Kidney (tissue), 14 donors: ENCODE measurements around the gene CCBE1. TPM values are rescaled to one million over a fixed set of nuclear protein-coding genes. Genes with fewer than 3 reads are reported as not detected.

ENCODE experiments used
- DNase-seq, 5 donors: peaks; one replicate each; pipeline ENCODE4 v3.0.0-alpha.2; 2013 to 2020
- FAIRE-seq: peaks from 2 replicates; lab custom pipeline; 2012; peaks lifted over from hg19 to GRCh38; lab: Jason Lieb, UNC
- H3K27ac ChIP-seq, 2 donors: one replicate each; pipeline ENCODE4 v1.7.0; 2013; ENCODE audit warnings: low read depth in 2 of 2, low read length in 2 of 2, inconsistent platforms in 1 of 2
- H3K27me3 ChIP-seq: one replicate; pipeline ENCODE4 v1.7.1; 2013; ENCODE audit warnings: low read length, inconsistent platforms; ENCODE audit not compliant: control insufficient read depth, insufficient read depth
- H3K36me3 ChIP-seq, 3 donors: one replicate each; pipeline versions ENCODE4 v1.7.0 to v1.7.1; 2013; ENCODE audit warnings: low read length in 3 of 3, control low read depth in 1 of 3, inconsistent platforms in 1 of 3; ENCODE audit not compliant: insufficient read depth in 3 of 3, control insufficient read depth in 2 of 3
- H3K4me1 ChIP-seq, 3 donors: one replicate each; pipeline versions ENCODE4 v1.7.0 to v1.7.1; 2013; ENCODE audit warnings: low read length in 3 of 3, inconsistent platforms in 1 of 3, low read depth in 1 of 3; ENCODE audit not compliant: control insufficient read depth in 2 of 3, insufficient read depth in 2 of 3
- H3K4me3 ChIP-seq, 3 donors: one replicate each; pipeline versions ENCODE4 v1.7.0 to v1.8.1; 2013; ENCODE audit warnings: low read length in 3 of 3, control low read depth in 1 of 3, inconsistent platforms in 1 of 3
- H3K9ac ChIP-seq, 3 donors: one replicate each; pipeline versions ENCODE4 v1.7.0 to v1.7.1; 2013; ENCODE audit warnings: low read length in 3 of 3, control low read depth in 1 of 3, inconsistent platforms in 1 of 3
- H3K9me3 ChIP-seq, 3 donors: one replicate each; pipeline versions ENCODE4 v1.7.0 to v1.7.1; 2013; ENCODE audit warnings: low read length in 3 of 3, control low read depth in 1 of 3, inconsistent platforms in 1 of 3; ENCODE audit not compliant: control insufficient read depth in 2 of 3, insufficient read depth in 1 of 3
- CTCF ChIP-seq: IDR thresholded peaks from 3 replicates; pipeline ENCODE4 v1.5.1; 2012; ENCODE audit warnings: mild to moderate bottlenecking, moderate library complexity, borderline replicate concordance; ENCODE audit not compliant: insufficient read depth; ENCODE audit errors: extremely low read depth
- intact Hi-C: fragments of 100-400 bp; cut with DNase I; formaldehyde crosslinking; loops from one replicate; pipeline ENCODE4 v1.11.1; 2022
- polyA plus RNA-seq: library from polyadenylated mRNA; stranded (reverse); fragments of 350-450 nt; fragmentation: Illumina TruSeq; extraction: RNeasy Lipid Tissue Mini Kit (QIAGEN cat#74804); gene quantifications from one replicate; pipeline ENCODE4 v1.2.3, GENCODE V29; 2014; ENCODE audit warnings: low read depth, low replicate concordance; ENCODE audit not compliant: insufficient read depth
- total RNA-seq: library from RNA; stranded (reverse); fragmentation: NEBNext Ultra II Directional; extraction: Animal tissue kit (Norgen Biotek cat#: 25700); gene quantifications from one replicate; pipeline ENCODE4 v1.2.1, GENCODE V29; 2021
- donor health status: control.
- donor health status: control.
- donor health status: control.
- donor health status: control.
- donor health status: control.
- donor health status: DM: yes; HTN: yes; CAD: no.
- donor health status: Normal renal cell carcinoma (clear cell type).

Gene CCBE1
- total and polyA plus RNA-seq, 2 donors from 2014 or later: 1.8 to 2.2 TPM

GRCh38 chr18:59564561-59564960, 132.7 kb downstream of the CCBE1 start:
- Histone ChIP-seq H3K27ac (no peak overlapping the region), H3K4me3 (no peak overlapping the region), H3K36me3 (no peaks in the 10 kb centered on the region), H3K9me3 (no peaks in the 10 kb centered on the region), H3K27me3 (no peaks in the 10 kb centered on the region), H3K9ac (no peak overlapping the region), H3K4me1 (peaks cover 0 to 9% (median 4%) of the 10 kb centered on the region in 3 donors)
- no peak for FAIRE-seq
- TF ChIP-seq CTCF: no peak
- intact Hi-C loops: no loop called here
- DNase-seq: no peak

GRCh38 chr18:59563176-59563785, 133.9 kb downstream of the CCBE1 start:
- Histone ChIP-seq H3K4me1 (peaks cover 0 to 4% (median 0%) of the 10 kb centered on the region in 3 donors), H3K9ac (no peak overlapping the region), H3K4me3 (no peak overlapping the region), H3K27ac (no peak overlapping the region), H3K9me3 (no peaks in the 10 kb centered on the region), H3K36me3 (no peaks in the 10 kb centered on the region), H3K27me3 (no peaks in the 10 kb centered on the region)
- DNase-seq (no peak), FAIRE-seq (no peak)
- intact Hi-C loops: no loop called here
- no peak for TF ChIP-seq CTCF

GRCh38 chr18:59562751-59563150, 134.5 kb downstream of the CCBE1 start:
- no peaks in the 10 kb centered on the region for H3K9me3 ChIP-seq
- TF ChIP-seq CTCF: no peak
- no peak overlapping the region for H3K27ac ChIP-seq
- H3K36me3 ChIP-seq: no peaks in the 10 kb centered on the region
- FAIRE-seq (no peak), DNase-seq (no peak)
- no peak overlapping the region for H3K9ac ChIP-seq
- intact Hi-C loops: no loop called here
- no peak overlapping the region for H3K4me3 ChIP-seq
- no peaks in the 10 kb centered on the region for H3K27me3 ChIP-seq
- peaks cover 0 to 4% (median 0%) of the 10 kb centered on the region in 3 donors for H3K4me1 ChIP-seq

- intact Hi-C loops: no loop called here
Measured at GRCh38 chr18:59561612-59562011, 135.6 kb downstream of the CCBE1 start.

More at GRCh38 chr18:59561612-59562011, 135.6 kb downstream of the CCBE1 start:
- H3K4me1 ChIP-seq: peaks cover 0 to 4% (median 0%) of the 10 kb centered on the region in 3 donors
- no peaks in the 10 kb centered on the region for H3K36me3 ChIP-seq
- no peaks in the 10 kb centered on the region for H3K27me3 ChIP-seq
- H3K9ac ChIP-seq: no peak overlapping the region
- no peak for TF ChIP-seq CTCF
- H3K9me3 ChIP-seq: no peaks in the 10 kb centered on the region
- no peak overlapping the region for H3K4me3 ChIP-seq
- FAIRE-seq (no peak), DNase-seq (peak in 2 of 5 donors; percentile 18 to 56)
- H3K27ac ChIP-seq: no peak overlapping the region
